Measurements from ENCODE around the gene SLC25A45. TPM values are rescaled to one million over a fixed set of nuclear protein-coding genes. Genes with fewer than 3 reads are reported as not detected.

SLC25A45 gene
- polyA plus RNA-seq, 2 donors: 2.4 to 6.0 TPM

- Histone ChIP-seq H3K27ac (ENCODE audit: low read depth in 2 of 2, low read length in 1 of 2) (no peak overlapping the region), H3K36me3 (ENCODE audit: control insufficient read depth in 2 of 2, insufficient read depth in 2 of 2, low read length in 1 of 2) (peaks cover 19 to 73% of the 10 kb centered on the region in 2 donors), H3K9me3 (ENCODE audit: control insufficient read depth in 2 of 2, insufficient read depth in 1 of 2, low read depth in 1 of 2, low read length in 1 of 2) (no peaks in the 10 kb centered on the region), H3K4me1 (ENCODE audit: control insufficient read depth in 2 of 2, insufficient read depth in 2 of 2, low read length in 1 of 2) (no peaks in the 10 kb centered on the region), H3K4me3 (ENCODE audit: low read depth in 1 of 2, low read length in 2 of 2) (no peak overlapping the region), H3K27me3 (ENCODE audit: control insufficient read depth in 1 of 2, insufficient read depth in 2 of 2, low read length in 2 of 2) (no peaks in the 10 kb centered on the region)
- 93% methylated on average over 38 of the region's 38 CpGs for WGBS, 2 donors
Observed at GRCh38 chr11:65396769-65397745, 14.6 kb upstream of the SLC25A45 start.

GRCh38 chr11:65395961-65396530 is 13.6 kb upstream of the SLC25A45 start:
- Histone ChIP-seq H3K4me3 (ENCODE audit: low read depth in 1 of 2, low read length in 2 of 2) (no peak overlapping the region), H3K36me3 (ENCODE audit: control insufficient read depth in 2 of 2, insufficient read depth in 2 of 2, low read length in 1 of 2) (peaks cover 24 to 72% of the 10 kb centered on the region in 2 donors), H3K4me1 (ENCODE audit: control insufficient read depth in 2 of 2, insufficient read depth in 2 of 2, low read length in 1 of 2) (peaks cover 0 to under 1% of the 10 kb centered on the region in 2 donors), H3K27ac (ENCODE audit: low read depth in 2 of 2, low read length in 1 of 2) (no peak overlapping the region), H3K27me3 (ENCODE audit: control insufficient read depth in 1 of 2, insufficient read depth in 2 of 2, low read length in 2 of 2) (no peaks in the 10 kb centered on the region), H3K9me3 (ENCODE audit: control insufficient read depth in 2 of 2, insufficient read depth in 1 of 2, low read depth in 1 of 2, low read length in 1 of 2) (no peaks in the 10 kb centered on the region)
- 88 to 90% methylated on average over 15 of the region's 15 CpGs for WGBS, 2 donors

- no peak overlapping the region for H3K27ac ChIP-seq (ENCODE audit: low read depth in 2 of 2, low read length in 1 of 2)
- no peaks in the 10 kb centered on the region for H3K27me3 ChIP-seq (ENCODE audit: control insufficient read depth in 1 of 2, insufficient read depth in 2 of 2, low read length in 2 of 2)
- H3K36me3 ChIP-seq (ENCODE audit: control insufficient read depth in 2 of 2, insufficient read depth in 2 of 2, low read length in 1 of 2): peaks cover 14 to 72% of the 10 kb centered on the region in 2 donors
- H3K4me1 ChIP-seq (ENCODE audit: control insufficient read depth in 2 of 2, insufficient read depth in 2 of 2, low read length in 1 of 2): peaks cover 15 to 16% of the 10 kb centered on the region in 2 donors
- no peaks in the 10 kb centered on the region for H3K9me3 ChIP-seq (ENCODE audit: control insufficient read depth in 2 of 2, insufficient read depth in 1 of 2, low read depth in 1 of 2, low read length in 1 of 2)
- H3K4me3 ChIP-seq (ENCODE audit: low read depth in 1 of 2, low read length in 2 of 2): no peak overlapping the region
- 95 to 96% methylated on average over 20 of the region's 20 CpGs for WGBS, 2 donors
Observed at GRCh38 chr11:65394125-65394536, 11.7 kb upstream of the SLC25A45 start.

GRCh38 chr11:65393513-65394079 is 11.2 kb upstream of the SLC25A45 start:
- peaks cover 17 to 22% of the 10 kb centered on the region in 2 donors for H3K4me1 ChIP-seq (ENCODE audit: control insufficient read depth in 2 of 2, insufficient read depth in 2 of 2, low read length in 1 of 2)
- no peak overlapping the region for H3K4me3 ChIP-seq (ENCODE audit: low read depth in 1 of 2, low read length in 2 of 2)
- H3K9me3 ChIP-seq (ENCODE audit: control insufficient read depth in 2 of 2, insufficient read depth in 1 of 2, low read depth in 1 of 2, low read length in 1 of 2): no peaks in the 10 kb centered on the region
- WGBS, 2 donors: 88% methylated on average over 17 of the region's 17 CpGs
- no peaks in the 10 kb centered on the region for H3K27me3 ChIP-seq (ENCODE audit: control insufficient read depth in 1 of 2, insufficient read depth in 2 of 2, low read length in 2 of 2)
- no peak overlapping the region for H3K27ac ChIP-seq (ENCODE audit: low read depth in 2 of 2, low read length in 1 of 2)
- H3K36me3 ChIP-seq (ENCODE audit: control insufficient read depth in 2 of 2, insufficient read depth in 2 of 2, low read length in 1 of 2): peaks cover 13 to 71% of the 10 kb centered on the region in 2 donors

- Histone ChIP-seq H3K4me1 (ENCODE audit: control insufficient read depth in 2 of 2, insufficient read depth in 2 of 2, low read length in 1 of 2) (peaks cover 17 to 24% of the 10 kb centered on the region in 2 donors), H3K9me3 (ENCODE audit: control insufficient read depth in 2 of 2, insufficient read depth in 1 of 2, low read depth in 1 of 2, low read length in 1 of 2) (no peaks in the 10 kb centered on the region), H3K36me3 (ENCODE audit: control insufficient read depth in 2 of 2, insufficient read depth in 2 of 2, low read length in 1 of 2) (peaks cover 9 to 66% of the 10 kb centered on the region in 2 donors), H3K4me3 (ENCODE audit: low read depth in 1 of 2, low read length in 2 of 2) (no peak overlapping the region), H3K27ac (ENCODE audit: low read depth in 2 of 2, low read length in 1 of 2) (no peak overlapping the region), H3K27me3 (ENCODE audit: control insufficient read depth in 1 of 2, insufficient read depth in 2 of 2, low read length in 2 of 2) (no peaks in the 10 kb centered on the region)
- 88 to 90% methylated on average over 5 of the region's 5 CpGs for WGBS, 2 donors
Observed at GRCh38 chr11:65392899-65393298, 10.5 kb upstream of the SLC25A45 start.

- Histone ChIP-seq H3K4me3 (ENCODE audit: low read depth in 1 of 2, low read length in 2 of 2) (no peak overlapping the region), H3K4me1 (ENCODE audit: control insufficient read depth in 2 of 2, insufficient read depth in 2 of 2, low read length in 1 of 2) (peaks cover 17 to 26% of the 10 kb centered on the region in 2 donors), H3K9me3 (ENCODE audit: control insufficient read depth in 2 of 2, insufficient read depth in 1 of 2, low read depth in 1 of 2, low read length in 1 of 2) (no peaks in the 10 kb centered on the region), H3K27me3 (ENCODE audit: control insufficient read depth in 1 of 2, insufficient read depth in 2 of 2, low read length in 2 of 2) (no peaks in the 10 kb centered on the region), H3K27ac (ENCODE audit: low read depth in 2 of 2, low read length in 1 of 2) (no peak overlapping the region), H3K36me3 (ENCODE audit: control insufficient read depth in 2 of 2, insufficient read depth in 2 of 2, low read length in 1 of 2) (peaks cover 9 to 63% of the 10 kb centered on the region in 2 donors)
- WGBS, 2 donors: 84 to 85% methylated on average over 13 of the region's 13 CpGs
Observed at GRCh38 chr11:65392186-65392829, 9.9 kb upstream of the SLC25A45 start.

- Histone ChIP-seq H3K9me3 (ENCODE audit: control insufficient read depth in 2 of 2, insufficient read depth in 1 of 2, low read depth in 1 of 2, low read length in 1 of 2) (no peaks in the 10 kb centered on the region), H3K36me3 (ENCODE audit: control insufficient read depth in 2 of 2, insufficient read depth in 2 of 2, low read length in 1 of 2) (peaks cover 9 to 50% of the 10 kb centered on the region in 2 donors), H3K27me3 (ENCODE audit: control insufficient read depth in 1 of 2, insufficient read depth in 2 of 2, low read length in 2 of 2) (no peaks in the 10 kb centered on the region), H3K27ac (ENCODE audit: low read depth in 2 of 2, low read length in 1 of 2) (peak overlapping the region; percentile 49 to 58), H3K4me1 (ENCODE audit: control insufficient read depth in 2 of 2, insufficient read depth in 2 of 2, low read length in 1 of 2) (peaks cover 17 to 28% of the 10 kb centered on the region in 2 donors), H3K4me3 (ENCODE audit: low read depth in 1 of 2, low read length in 2 of 2) (peak overlapping the region; percentile 33 to 35)
- 40 to 45% methylated on average over 8 to 9 of the region's 9 CpGs for WGBS, 2 donors
Observed at GRCh38 chr11:65390996-65391395, 8.6 kb upstream of the SLC25A45 start.

- Histone ChIP-seq H3K4me1 (ENCODE audit: control insufficient read depth in 2 of 2, insufficient read depth in 2 of 2, low read length in 1 of 2) (peaks cover 17 to 29% of the 10 kb centered on the region in 2 donors), H3K9me3 (ENCODE audit: control insufficient read depth in 2 of 2, insufficient read depth in 1 of 2, low read depth in 1 of 2, low read length in 1 of 2) (no peaks in the 10 kb centered on the region), H3K4me3 (ENCODE audit: low read depth in 1 of 2, low read length in 2 of 2) (peak overlapping the region; percentile 33 to 35), H3K36me3 (ENCODE audit: control insufficient read depth in 2 of 2, insufficient read depth in 2 of 2, low read length in 1 of 2) (peaks cover 9 to 47% of the 10 kb centered on the region in 2 donors), H3K27me3 (ENCODE audit: control insufficient read depth in 1 of 2, insufficient read depth in 2 of 2, low read length in 2 of 2) (no peaks in the 10 kb centered on the region), H3K27ac (ENCODE audit: low read depth in 2 of 2, low read length in 1 of 2) (peak overlapping the region; percentile 49 to 58)
- 44 to 52% methylated on average over 21 of the region's 21 CpGs for WGBS, 2 donors
Observed at GRCh38 chr11:65390099-65390941, 7.9 kb upstream of the SLC25A45 start.
